Choroid plexus epithelial cell (primary cell): Measurements from ENCODE around the gene INPP4A.

Source experiments
- DNase-seq: peaks from one replicate; pipeline ENCODE4 v3.0.0-alpha.2; 2010; ENCODE audit warnings: low read depth
- H3K4me3 ChIP-seq: 2 replicates; pipeline ENCODE4 v1.5.1; 2011; ENCODE audit warnings: low read depth, mild to moderate bottlenecking, control low read depth, low read length, moderate library complexity
- CTCF ChIP-seq: conservative IDR thresholded peaks from 2 replicates; pipeline ENCODE4 v1.5.1; 2011; ENCODE audit warnings: low read depth, mild to moderate bottlenecking, control low read depth, inconsistent platforms, low read length, moderate library complexity

Gene INPP4A

GRCh38 chr2:98545591-98545990, 100.9 kb downstream of the INPP4A start:
- H3K4me3 ChIP-seq: no peak overlapping the region
- no peak for DNase-seq
- TF ChIP-seq CTCF: no peak

GRCh38 chr2:98546186-98546585, 101.5 kb downstream of the INPP4A start:
- no peak for TF ChIP-seq CTCF
- no peak for DNase-seq

GRCh38 chr2:98547092-98547790, 102.6 kb downstream of the INPP4A start:
- no peak overlapping the region for H3K4me3 ChIP-seq
- no peak for TF ChIP-seq CTCF
- DNase-seq: no peak

More at GRCh38 chr2:98546186-98546585, 101.5 kb downstream of the INPP4A start:
- no peak overlapping the region for H3K4me3 ChIP-seq

GRCh38 chr2:98548920-98549818, 104.5 kb downstream of the INPP4A start:
- no peak overlapping the region for H3K4me3 ChIP-seq
- no peak for DNase-seq
- TF ChIP-seq CTCF: no peak

- DNase-seq: no peak
- H3K4me3 ChIP-seq: no peak overlapping the region
- no peak for TF ChIP-seq CTCF
These were observed 105.5 kb downstream of the INPP4A start for GRCh38 chr2:98550165-98550564.

GRCh38 chr2:98551316-98551715, 106.7 kb downstream of the INPP4A start:
- no peak for TF ChIP-seq CTCF
- DNase-seq: no peak
- no peak overlapping the region for H3K4me3 ChIP-seq
